Activated T-cell treated with anti-CD3 and anti-CD28 coated beads, Interleukin-2, amount 50 U/mL, for 4 hours (primary cell): Measurements from ENCODE around the gene IL17REL. TPM values are rescaled to one million over a fixed set of nuclear protein-coding genes. Genes with fewer than 3 reads are reported as not detected.

Experiments used
- ATAC-seq, 2 donors: fragments of 200-7000 bp; cut with Tn5 transposase; one replicate each; pipeline ENCODE4 v1.10.0; 2021
- DNase-seq: peaks from one replicate; pipeline ENCODE4 v3.0.0-alpha.2; 2020
- H3K27me3 Mint-ChIP-seq: one replicate; pipeline ENCODE4 v1.8.0; 2021; ENCODE audit warnings: low read depth, mixed read lengths
- H3K36me3 Mint-ChIP-seq: one replicate; pipeline ENCODE4 v1.8.0; 2022; ENCODE audit warnings: mixed read lengths; ENCODE audit not compliant: insufficient read depth
- H3K4me1 Mint-ChIP-seq: one replicate; pipeline ENCODE4 v1.8.0; 2021; ENCODE audit warnings: low read depth, mixed read lengths
- H3K4me3 Mint-ChIP-seq: one replicate; pipeline ENCODE4 v1.8.0; 2021; ENCODE audit warnings: mild to moderate bottlenecking, moderate library complexity, mixed read lengths
- H3K9me3 Mint-ChIP-seq: one replicate; pipeline ENCODE4 v1.8.0; 2021; ENCODE audit warnings: mixed read lengths
- total RNA-seq, 3 donors: library from RNA; stranded (reverse); gene quantifications; one replicate each; pipeline ENCODE4 v1.2.1, GENCODE V29; 2021

IL17REL gene
- total RNA-seq, 3 donors from 2014 or later: 0.08 to 0.24 (median 0.13) TPM

DNA sequence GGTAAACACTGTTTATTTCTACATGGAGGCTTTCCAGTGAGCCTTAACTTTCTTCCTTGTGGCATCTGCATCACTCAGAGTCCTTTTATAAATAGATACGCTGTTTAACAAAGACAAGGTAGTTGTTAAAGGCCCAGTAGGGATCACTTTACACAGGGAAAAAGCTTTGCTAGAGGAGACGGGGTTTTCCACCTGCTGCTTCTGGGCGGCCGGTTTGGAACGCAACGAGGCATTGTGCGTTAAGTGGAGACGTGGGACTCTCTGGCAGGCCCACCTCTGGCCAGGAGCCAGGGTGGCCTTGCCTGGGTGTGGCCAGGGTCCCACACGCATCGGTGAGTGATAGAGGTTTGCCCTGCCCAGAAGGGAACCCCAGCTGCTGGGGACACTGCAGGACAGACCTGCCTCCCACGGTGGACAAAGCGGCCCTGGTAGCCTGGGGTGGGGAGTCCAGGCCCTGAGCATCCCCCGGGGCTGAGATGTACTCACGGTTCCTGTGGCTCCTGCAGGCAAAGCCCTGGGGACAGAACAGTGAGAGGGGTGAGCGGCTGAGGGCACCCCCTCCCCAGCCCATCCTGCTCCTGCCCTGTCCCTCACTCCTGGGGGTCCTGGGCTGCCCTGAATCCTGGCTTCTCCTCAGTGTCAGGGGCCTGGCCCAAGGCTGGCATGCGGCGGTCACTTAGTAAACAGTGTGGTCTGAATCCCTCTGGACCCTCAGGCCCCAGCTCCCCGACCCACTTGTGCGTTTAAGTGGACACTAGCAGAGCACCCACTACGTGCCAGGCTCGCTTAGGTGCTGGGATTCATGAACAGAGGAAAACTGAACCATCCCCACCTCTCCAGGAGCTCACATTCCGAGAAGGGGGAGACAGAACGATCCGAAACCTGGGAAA is 4.2 kb downstream of the IL17REL start:
- Mint-ChIP-seq H3K27me3 (peaks cover 13% of the 10 kb centered on the region), H3K9me3 (no peaks in the 10 kb centered on the region)

DNA sequence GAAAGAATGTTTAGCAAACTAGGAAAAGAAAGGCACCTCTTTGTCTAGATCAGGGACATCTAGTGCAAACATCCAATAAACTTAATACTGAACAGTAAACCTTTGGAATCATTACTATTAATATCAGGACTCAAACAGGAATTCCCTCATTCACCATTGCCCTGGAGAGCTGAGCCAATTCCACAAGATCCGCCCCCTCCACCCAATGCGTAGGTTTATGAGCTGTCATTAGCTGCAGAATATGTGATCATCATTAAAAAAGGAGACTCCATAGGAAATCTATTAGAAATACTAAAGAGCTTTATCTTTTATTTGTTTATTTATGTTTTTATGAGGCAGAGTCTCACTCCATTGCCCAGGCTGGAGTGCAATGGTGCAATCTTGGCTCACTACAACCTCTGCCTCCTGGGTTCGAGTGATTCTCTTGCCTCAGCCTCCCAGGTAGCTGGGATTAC is 5.5 kb downstream of the IL17REL start:
- no peaks in the 10 kb centered on the region for H3K9me3 Mint-ChIP-seq
- H3K4me3 Mint-ChIP-seq: no peak overlapping the region
- DNase-seq (no peak), ATAC-seq (no peak)
- no peaks in the 10 kb centered on the region for H3K36me3 Mint-ChIP-seq
- peaks cover 17% of the 10 kb centered on the region for H3K4me1 Mint-ChIP-seq
- H3K27me3 Mint-ChIP-seq: peaks cover 17% of the 10 kb centered on the region

More for the DNA sequence above, 4.2 kb downstream of the IL17REL start:
- no peaks in the 10 kb centered on the region for H3K36me3 Mint-ChIP-seq
- peaks cover 19% of the 10 kb centered on the region for H3K4me1 Mint-ChIP-seq
- no peak overlapping the region for H3K4me3 Mint-ChIP-seq
- no peak for ATAC-seq
- no peak for DNase-seq

DNA sequence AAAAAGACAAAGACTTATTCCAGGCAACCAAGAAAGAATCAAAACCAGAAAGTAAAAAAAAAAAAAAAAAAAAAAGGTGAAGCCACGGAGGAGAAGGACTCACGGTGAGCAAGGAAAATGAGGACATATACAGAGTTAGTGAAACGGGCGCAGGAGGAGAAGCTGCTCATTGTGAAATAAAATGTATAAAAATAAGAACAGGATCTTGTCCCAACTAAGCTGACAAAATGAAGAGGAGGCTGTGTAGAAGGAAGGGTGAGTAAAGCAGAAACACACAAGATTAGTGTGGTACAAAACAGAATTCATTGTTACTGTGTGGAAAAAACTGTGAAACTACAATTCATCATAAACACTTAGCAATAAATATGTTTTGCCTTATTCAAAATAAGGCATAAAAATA is 7.6 kb downstream of the IL17REL start:
- DNase-seq (no peak), ATAC-seq (no peak)
- H3K36me3 Mint-ChIP-seq: no peaks in the 10 kb centered on the region
- no peaks in the 10 kb centered on the region for H3K9me3 Mint-ChIP-seq
- peaks cover 7% of the 10 kb centered on the region for H3K4me1 Mint-ChIP-seq
- no peak overlapping the region for H3K4me3 Mint-ChIP-seq
- peaks cover 12% of the 10 kb centered on the region for H3K27me3 Mint-ChIP-seq

DNA sequence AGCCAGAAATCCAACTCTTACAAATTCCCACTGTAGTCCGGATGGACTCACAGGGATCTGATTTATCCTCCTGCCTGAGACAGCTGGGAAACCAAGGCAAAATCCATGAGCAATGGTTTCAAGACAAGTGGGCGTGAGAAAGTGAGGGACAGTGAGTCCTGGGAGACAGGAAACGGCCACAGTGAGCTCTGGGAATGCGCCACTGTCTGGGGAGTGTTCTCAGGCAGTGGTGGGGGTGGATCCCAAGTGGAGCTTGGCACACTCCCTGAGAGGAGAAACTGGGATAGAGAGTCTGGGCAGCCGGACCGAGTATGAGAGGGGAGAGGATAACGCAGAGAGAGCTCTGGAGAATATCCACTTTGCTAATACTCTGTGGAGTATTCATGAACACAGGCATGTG is 9.8 kb downstream of the IL17REL start:
- ATAC-seq (no peak), DNase-seq (no peak)
- no peaks in the 10 kb centered on the region for H3K9me3 Mint-ChIP-seq
- H3K4me3 Mint-ChIP-seq: no peak overlapping the region
- H3K4me1 Mint-ChIP-seq: peaks cover 7% of the 10 kb centered on the region
- H3K36me3 Mint-ChIP-seq: no peaks in the 10 kb centered on the region
- peaks cover 13% of the 10 kb centered on the region for H3K27me3 Mint-ChIP-seq

DNA sequence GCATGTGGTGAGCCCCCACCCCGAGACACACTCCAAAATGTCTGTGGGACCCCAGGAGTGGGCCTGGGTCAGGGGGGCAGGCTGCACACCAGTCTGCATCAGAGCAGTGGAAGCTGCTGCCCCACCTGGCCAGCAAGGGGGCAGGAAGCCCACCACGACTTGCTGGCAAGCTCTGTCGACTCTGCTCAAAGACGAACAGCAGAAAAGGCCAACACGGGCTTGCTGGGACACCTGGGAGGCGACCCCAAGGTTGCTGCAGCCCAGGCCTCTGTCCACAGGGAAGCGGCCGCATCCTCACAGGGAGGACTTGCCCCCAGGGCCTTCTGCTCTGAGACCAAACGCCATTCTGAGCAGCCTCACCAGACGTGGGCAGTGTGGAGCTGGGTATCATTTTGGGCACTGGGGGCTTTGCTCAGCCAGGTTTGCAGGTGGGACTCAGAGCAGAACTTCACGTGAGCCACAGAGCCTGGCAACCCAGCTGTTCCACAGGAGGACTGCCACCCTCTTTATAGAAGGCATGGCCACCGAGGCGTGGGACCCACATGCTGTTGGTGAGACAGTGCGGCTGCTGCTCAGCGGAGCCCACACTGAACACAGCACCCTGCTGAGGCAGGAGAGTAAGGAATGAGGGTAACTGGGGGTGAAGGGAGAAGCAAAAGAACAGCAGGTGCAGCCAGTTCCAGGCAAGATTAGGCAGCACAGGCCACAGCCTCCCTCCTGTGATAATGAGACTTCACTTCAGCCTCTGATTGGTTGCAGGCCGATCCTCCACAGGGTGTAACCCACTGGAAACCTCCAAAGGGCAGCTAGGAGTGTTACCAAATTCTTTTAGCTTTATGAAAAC is 11.0 kb downstream of the IL17REL start:
- peaks cover 7% of the 10 kb centered on the region for H3K4me1 Mint-ChIP-seq
- no peaks in the 10 kb centered on the region for H3K9me3 Mint-ChIP-seq
- DNase-seq (no peak), ATAC-seq (no peak)
- no peaks in the 10 kb centered on the region for H3K36me3 Mint-ChIP-seq
- no peak overlapping the region for H3K4me3 Mint-ChIP-seq
- peaks cover 13% of the 10 kb centered on the region for H3K27me3 Mint-ChIP-seq

DNA sequence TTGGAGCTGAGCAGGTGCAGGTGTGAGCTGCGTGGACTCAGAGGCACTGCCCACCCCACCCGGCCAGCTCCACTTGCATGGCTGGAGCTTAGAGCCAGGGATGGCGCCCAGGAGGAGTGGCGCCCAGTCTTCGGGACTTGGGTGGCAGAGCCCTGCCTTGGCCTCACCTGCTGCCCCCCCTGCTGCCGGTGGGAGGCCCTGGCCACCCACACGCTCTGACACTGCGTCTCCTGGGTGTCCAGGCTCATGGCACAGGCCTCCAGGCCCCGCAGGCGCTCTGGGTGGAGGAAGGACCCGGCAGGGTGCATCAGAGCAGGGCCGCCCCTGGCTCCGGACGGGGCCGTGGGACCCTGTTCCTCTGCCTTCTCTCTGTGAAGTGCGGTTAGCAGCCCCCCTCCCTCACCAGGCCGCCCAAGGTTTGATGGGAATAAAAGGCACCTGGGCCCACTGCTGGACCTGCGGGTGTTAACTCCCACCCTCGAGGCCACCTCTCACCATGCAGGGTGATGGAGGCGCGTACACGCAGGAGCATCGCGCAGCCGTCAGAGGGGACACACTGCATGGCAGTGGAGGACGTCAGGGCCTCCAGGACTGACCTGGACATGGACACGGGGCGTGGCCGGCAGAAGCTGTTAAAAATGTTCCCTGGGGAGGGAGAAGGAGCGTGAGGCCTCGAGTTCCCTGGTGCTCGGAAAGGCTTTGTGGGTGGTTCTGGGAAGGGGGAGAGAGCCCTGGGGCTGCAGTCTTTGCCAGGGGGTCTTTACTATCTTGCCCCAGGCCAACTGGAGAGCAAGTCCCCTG is 11.8 kb downstream of the IL17REL start:
- peaks cover 13% of the 10 kb centered on the region for H3K27me3 Mint-ChIP-seq
- peaks cover 7% of the 10 kb centered on the region for H3K4me1 Mint-ChIP-seq
- no peaks in the 10 kb centered on the region for H3K9me3 Mint-ChIP-seq
- no peak for ATAC-seq
- no peak for DNase-seq
- no peaks in the 10 kb centered on the region for H3K36me3 Mint-ChIP-seq
- H3K4me3 Mint-ChIP-seq: no peak overlapping the region

DNA sequence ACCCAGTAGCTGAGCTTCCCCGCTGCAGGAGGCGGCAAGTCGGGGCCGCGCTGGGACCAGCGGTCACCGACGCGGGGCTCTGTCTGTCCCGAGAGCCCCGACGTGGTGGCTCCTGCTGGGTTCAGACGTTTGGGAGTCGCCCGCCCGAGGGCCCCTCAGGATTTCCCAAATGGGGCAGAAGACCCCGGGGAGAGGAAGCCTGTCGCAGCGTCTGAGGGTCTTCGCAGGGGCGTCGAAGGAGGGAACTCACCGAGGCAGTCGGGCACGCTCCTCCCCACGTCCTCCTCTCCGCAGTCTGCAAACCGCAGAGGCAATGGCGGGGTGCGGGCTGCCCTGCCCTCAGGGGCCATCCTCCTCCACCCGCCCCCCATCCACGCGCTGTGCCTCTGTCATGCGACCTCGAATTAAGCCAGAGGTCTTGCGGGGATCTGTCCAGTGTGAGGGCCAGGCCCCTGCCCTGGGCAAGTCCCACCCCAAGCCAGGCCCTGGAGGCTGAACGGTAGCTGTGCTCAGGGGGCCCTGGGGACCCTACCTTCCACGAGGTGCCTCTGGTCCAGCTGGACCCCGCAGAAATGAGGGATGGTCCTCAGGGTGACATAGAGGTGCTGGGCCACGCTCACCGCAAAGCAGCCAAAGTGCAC is 12.5 kb downstream of the IL17REL start:
- no peak for ATAC-seq
- Mint-ChIP-seq H3K4me1 (peaks cover 5% of the 10 kb centered on the region), H3K9me3 (no peaks in the 10 kb centered on the region), H3K4me3 (no peak overlapping the region), H3K27me3 (peaks cover 11% of the 10 kb centered on the region), H3K36me3 (no peaks in the 10 kb centered on the region)
- DNase-seq: no peak

DNA sequence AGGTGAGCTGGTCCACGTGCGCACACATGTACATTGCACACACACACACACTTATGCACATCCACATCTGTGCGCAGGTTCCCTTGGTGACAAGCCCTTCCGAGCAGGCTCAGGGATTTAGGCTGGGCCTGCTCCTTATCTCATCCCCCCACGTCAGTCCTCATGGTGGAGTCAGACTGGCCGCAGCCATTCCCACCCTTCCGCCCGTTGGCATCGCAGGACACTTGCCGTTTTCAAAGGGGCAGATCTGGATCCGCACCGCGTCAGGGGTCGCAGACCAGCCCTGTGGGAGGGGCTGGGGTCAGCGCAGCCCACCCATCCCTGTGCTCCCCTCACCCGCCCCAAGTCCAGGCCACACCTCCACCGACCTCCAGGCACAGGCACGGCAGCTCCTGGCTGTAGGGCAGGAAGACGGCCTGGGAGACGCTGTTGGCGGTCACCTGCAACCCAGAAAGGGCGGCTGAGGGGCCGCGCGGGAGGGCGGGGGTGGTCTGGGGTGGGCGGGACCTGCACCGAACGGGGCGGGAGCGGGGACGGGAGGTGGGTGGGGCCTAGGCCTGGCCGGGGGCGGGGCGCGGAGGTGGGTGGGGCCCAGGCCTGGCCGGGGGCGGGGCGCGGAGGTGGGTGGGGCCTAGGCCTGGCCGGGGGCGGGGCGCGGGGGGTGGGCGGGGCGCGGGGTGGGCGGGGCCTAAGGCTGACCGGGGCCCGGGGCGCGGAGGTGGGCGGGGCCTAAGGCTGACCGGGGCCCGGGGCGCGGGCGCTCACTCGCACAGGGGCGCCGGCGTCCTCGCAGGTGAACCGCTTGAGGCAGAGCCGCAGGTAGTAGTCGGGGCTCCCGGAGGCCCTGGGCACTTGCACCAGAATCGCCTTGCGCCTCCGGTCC is 13.3 kb downstream of the IL17REL start:
- Mint-ChIP-seq H3K27me3 (peaks cover 11% of the 10 kb centered on the region), H3K9me3 (no peaks in the 10 kb centered on the region), H3K4me3 (no peak overlapping the region), H3K36me3 (no peaks in the 10 kb centered on the region), H3K4me1 (peaks cover 2% of the 10 kb centered on the region)
- no peak for DNase-seq
- ATAC-seq: peak; percentile 57 to 69

DNA sequence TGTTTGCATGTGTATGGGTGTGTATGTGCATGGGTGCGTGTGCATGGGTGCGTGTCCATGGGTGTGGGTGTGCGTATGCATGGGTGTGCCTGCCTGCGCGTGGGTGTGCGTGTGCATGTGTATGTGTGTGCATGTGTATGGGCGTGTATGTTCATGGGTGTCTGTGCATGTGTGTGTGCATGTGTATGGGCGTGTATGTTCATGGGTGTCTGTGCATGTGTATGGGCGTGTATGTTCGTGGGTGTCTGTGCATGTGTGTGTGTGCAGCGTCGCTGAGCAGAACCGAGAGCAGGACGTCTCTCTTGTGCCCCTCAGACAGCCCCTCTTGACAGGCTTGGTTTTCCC is 13.9 kb downstream of the IL17REL start:
- H3K4me1 Mint-ChIP-seq: peaks cover 2% of the 10 kb centered on the region
- no peaks in the 10 kb centered on the region for H3K36me3 Mint-ChIP-seq
- DNase-seq (no peak), ATAC-seq (no peak)
- H3K27me3 Mint-ChIP-seq: peaks cover 11% of the 10 kb centered on the region
- H3K9me3 Mint-ChIP-seq: no peaks in the 10 kb centered on the region
- H3K4me3 Mint-ChIP-seq: no peak overlapping the region

DNA sequence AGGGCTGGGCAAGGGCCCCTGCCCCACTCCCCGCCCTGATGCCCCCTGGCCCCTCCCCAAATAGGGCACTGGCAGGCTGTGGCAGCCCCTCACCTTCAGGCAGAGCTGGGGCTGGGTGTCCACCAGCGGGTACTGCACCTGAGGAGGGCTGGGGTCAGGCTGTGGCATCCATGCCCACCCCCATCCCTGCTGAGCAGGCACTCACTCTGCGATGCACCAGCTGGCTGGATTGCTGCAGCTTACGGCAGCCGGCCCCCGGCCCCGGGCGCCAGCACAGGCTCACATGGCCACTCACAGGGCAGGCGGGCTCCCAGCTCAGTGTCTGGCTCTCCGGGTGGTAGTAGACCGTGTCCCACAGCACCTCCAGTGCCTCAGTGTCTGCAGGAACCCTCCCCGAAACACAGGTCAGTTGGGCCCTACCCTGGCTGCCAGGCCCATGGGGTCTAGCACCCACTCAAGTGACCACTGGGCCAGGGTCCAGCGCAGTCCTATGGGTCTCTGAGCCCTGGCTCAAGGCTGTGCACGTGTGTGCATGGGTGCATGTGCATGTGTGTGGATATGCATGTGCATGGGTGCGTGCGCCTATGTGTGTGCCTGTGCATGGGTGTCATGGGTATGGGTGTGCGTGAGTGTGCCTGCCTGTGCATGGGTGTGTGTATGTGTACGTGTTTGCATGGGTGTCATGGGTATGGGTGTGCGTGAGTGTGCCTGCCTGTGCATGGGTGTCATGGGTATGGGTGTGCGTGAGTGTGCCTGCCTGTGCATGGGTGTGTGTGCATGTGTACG is 14.4 kb downstream of the IL17REL start:
- ATAC-seq: no peak
- H3K4me1 Mint-ChIP-seq: peaks cover 6% of the 10 kb centered on the region
- no peaks in the 10 kb centered on the region for H3K9me3 Mint-ChIP-seq
- no peak for DNase-seq
- H3K27me3 Mint-ChIP-seq: peaks cover 11% of the 10 kb centered on the region
- no peak overlapping the region for H3K4me3 Mint-ChIP-seq
- no peaks in the 10 kb centered on the region for H3K36me3 Mint-ChIP-seq

DNA sequence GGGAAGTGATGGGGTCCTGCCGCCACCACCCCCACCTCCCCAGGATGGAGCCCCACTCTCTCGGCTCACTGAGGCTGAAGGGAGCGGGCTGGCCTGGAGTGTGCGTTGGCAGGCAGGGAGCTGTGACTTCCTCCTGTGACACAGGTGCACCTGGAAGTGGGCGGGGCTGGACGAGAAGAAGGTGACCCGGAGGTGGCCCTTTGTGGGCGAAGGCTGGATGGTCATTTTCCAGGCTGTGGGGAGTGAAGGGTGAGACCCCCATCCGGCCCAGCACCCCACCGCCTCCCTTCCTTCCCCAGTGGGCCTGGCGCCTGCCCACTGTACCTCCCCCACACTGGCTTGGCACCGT is 15.3 kb downstream of the IL17REL start:
- H3K36me3 Mint-ChIP-seq: no peaks in the 10 kb centered on the region
- no peaks in the 10 kb centered on the region for H3K9me3 Mint-ChIP-seq
- ATAC-seq (no peak), DNase-seq (no peak)
- H3K4me1 Mint-ChIP-seq: peaks cover 6% of the 10 kb centered on the region
- no peak overlapping the region for H3K4me3 Mint-ChIP-seq
- peaks cover 7% of the 10 kb centered on the region for H3K27me3 Mint-ChIP-seq

DNA sequence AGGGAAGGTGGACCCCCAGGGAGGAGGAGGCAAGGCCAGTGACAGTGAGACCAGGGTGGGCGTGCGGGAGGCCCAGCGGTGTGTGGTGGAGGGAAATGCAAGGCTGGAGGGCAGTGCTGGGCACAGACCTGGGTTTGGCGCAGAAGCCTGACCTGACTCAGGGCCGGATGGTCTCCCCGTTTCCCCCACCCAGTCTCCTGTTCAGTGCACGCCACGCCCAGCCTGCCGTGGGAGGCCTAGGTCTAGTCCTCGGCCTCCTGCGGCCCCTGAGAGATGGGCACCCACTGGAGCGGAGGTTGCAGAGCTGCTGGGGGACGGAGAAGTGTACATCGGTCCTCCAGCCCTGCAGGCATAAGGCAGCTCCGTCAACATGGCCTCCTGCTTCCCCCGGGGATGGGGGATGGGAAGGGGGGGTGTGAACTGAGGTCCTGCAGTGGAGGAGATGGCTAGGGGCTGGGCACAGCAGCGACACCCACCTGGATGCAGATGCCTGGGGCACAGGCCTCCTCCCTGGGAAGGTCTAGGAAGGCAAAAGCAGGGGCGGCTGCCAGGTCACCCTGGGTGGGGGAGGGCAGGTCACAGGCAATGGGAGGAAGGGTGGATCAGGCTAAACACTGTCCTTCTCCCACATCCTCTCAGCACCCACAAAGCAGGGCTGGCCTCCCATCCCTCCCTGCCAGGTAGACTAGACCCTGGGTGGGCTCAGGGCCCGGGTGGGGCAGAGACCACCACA is 15.9 kb downstream of the IL17REL start:
- H3K9me3 Mint-ChIP-seq: no peaks in the 10 kb centered on the region
- DNase-seq: no peak
- H3K27me3 Mint-ChIP-seq: peaks cover 7% of the 10 kb centered on the region
- H3K36me3 Mint-ChIP-seq: no peaks in the 10 kb centered on the region
- H3K4me3 Mint-ChIP-seq: no peak overlapping the region
- ATAC-seq: no peak
- H3K4me1 Mint-ChIP-seq: peaks cover 6% of the 10 kb centered on the region
